Activated T-cell treated with anti-CD3 and anti-CD28 coated beads for 1 hour (primary cell): ENCODE results near the gene SLC23A3.

ENCODE experiments used
- DNase-seq: peaks from one replicate; pipeline ENCODE4 v3.0.0-alpha.2; 2020; ENCODE audit warnings: low read depth

SLC23A3 gene

GRCh38 chr2:219169930-219170654, at the start of gene SLC23A3:
Gene SLC23A3, minus strand, starts transcription at chr2:219170029. Its CDS starts 45 bp downstream, at chr2:219169984.
- no peak for DNase-seq

GRCh38 chr2:219218732-219219701, 49.2 kb upstream of the SLC23A3 start, which contains the start of gene ABCB6:
Gene ABCB6, minus strand, starts transcription at chr2:219218958. Its CDS starts 285 bp downstream, at chr2:219218673.
- DNase-seq: peak; percentile 81

- no peak for DNase-seq
These were observed 48.4 kb upstream of the SLC23A3 start for GRCh38 chr2:219218217-219218731.

GRCh38 chr2:219216535-219216915, 46.7 kb upstream of the SLC23A3 start:
- DNase-seq: no peak

- DNase-seq: no peak
These were observed 46.2 kb upstream of the SLC23A3 start for GRCh38 chr2:219215871-219216534.

- DNase-seq: no peak
These were observed 45.0 kb upstream of the SLC23A3 start for GRCh38 chr2:219214786-219215185.

- DNase-seq: no peak
These were observed 44.3 kb upstream of the SLC23A3 start for GRCh38 chr2:219214141-219214540.

- no peak for DNase-seq
These were observed 43.8 kb upstream of the SLC23A3 start for GRCh38 chr2:219213486-219214071.

- DNase-seq: no peak
These were observed 43.2 kb upstream of the SLC23A3 start for GRCh38 chr2:219213026-219213415.

GRCh38 chr2:219210886-219211362, 41.1 kb upstream of the SLC23A3 start:
- no peak for DNase-seq

GRCh38 chr2:219210196-219210885, 40.5 kb upstream of the SLC23A3 start:
- DNase-seq: no peak

GRCh38 chr2:219209236-219210195, 39.7 kb upstream of the SLC23A3 start:
- DNase-seq: no peak

GRCh38 chr2:219207884-219208740, 38.3 kb upstream of the SLC23A3 start:
- DNase-seq: no peak

GRCh38 chr2:219207134-219207883, 37.5 kb upstream of the SLC23A3 start:
- DNase-seq: no peak

- DNase-seq: peak; percentile 95
These were observed 36.7 kb upstream of the SLC23A3 start, which contains the start of gene ZFAND2B for GRCh38 chr2:219206328-219207133. Gene ZFAND2B, plus strand, starts transcription at chr2:219206782. Its CDS starts 206 bp downstream, at chr2:219206988.

- no peak for DNase-seq
These were observed 36.1 kb upstream of the SLC23A3 start for GRCh38 chr2:219205981-219206327.

GRCh38 chr2:219205165-219205538, 35.3 kb upstream of the SLC23A3 start:
- DNase-seq: no peak
